ENCODE results near the gene SERINC5.
"Not testable (repeated sequence)": the region's sequence is repeated elsewhere in the genome, so short reads cannot be mapped to it uniquely, and the experiment has no call there.

The SERINC5 gene

GRCh38 chr5:80105698-80106439 is 150.0 kb downstream of the SERINC5 start:
- Histone ChIP-seq H3K9ac (ENCODE audit: low read length in 2 of 2) (no peak overlapping the region), H3K27me3 (ENCODE audit: control insufficient read depth in 1 of 2, insufficient read depth in 2 of 2, low read length in 2 of 2) (no peaks in the 10 kb centered on the region), H3K9me3 (ENCODE audit: control insufficient read depth in 2 of 2, low read length in 2 of 2) (no peaks in the 10 kb centered on the region), H3K4me1 (ENCODE audit: control insufficient read depth, insufficient read depth, low read length) (peaks cover 20% of the 10 kb centered on the region), H3K27ac (ENCODE audit: low read length) (no peak overlapping the region), H3K4me3 (ENCODE audit: low read length in 2 of 2) (no peak overlapping the region), H3K36me3 (ENCODE audit: control insufficient read depth in 2 of 2, insufficient read depth in 2 of 2, low read length in 2 of 2) (no peaks in the 10 kb centered on the region)

- no peaks in the 10 kb centered on the region for H3K36me3 ChIP-seq (ENCODE audit: control insufficient read depth in 2 of 2, insufficient read depth in 2 of 2, low read length in 2 of 2)
- H3K27me3 ChIP-seq (ENCODE audit: control insufficient read depth in 1 of 2, insufficient read depth in 2 of 2, low read length in 2 of 2) = no peaks in the 10 kb centered on the region
- no peak overlapping the region for H3K9ac ChIP-seq (ENCODE audit: low read length in 2 of 2)
- H3K27ac ChIP-seq (ENCODE audit: low read length) = no peak overlapping the region
- no peaks in the 10 kb centered on the region for H3K9me3 ChIP-seq (ENCODE audit: control insufficient read depth in 2 of 2, low read length in 2 of 2)
- no peaks in the 10 kb centered on the region for H3K4me1 ChIP-seq (ENCODE audit: control insufficient read depth, insufficient read depth, low read length)
- H3K4me3 ChIP-seq (ENCODE audit: low read length in 2 of 2) = no peak overlapping the region
Measured at GRCh38 chr5:80103371-80103770, 152.5 kb downstream of the SERINC5 start.

DNA sequence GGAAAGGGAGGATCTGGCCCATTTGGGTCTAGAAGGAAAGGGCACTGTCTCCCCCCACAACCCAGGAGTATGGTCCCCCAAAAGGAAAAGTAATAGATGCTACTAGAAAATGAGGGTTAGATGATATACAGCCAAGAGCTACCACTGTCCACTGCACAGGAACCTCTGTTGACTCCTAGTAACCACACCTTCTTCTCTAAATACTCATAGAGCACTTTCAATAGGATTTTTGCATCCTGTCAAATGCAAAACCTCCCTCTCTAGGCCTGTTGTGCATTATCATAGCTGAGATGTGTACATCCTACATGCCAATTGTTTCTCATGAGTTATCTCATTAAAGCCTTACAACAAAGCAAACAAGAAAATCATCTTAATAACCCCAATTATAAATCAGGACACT is 153.9 kb downstream of the SERINC5 start:
- H3K36me3 ChIP-seq (ENCODE audit: control insufficient read depth in 2 of 2, insufficient read depth in 2 of 2, low read length in 2 of 2) = no peaks in the 10 kb centered on the region
- no peaks in the 10 kb centered on the region for H3K27me3 ChIP-seq (ENCODE audit: control insufficient read depth in 1 of 2, insufficient read depth in 2 of 2, low read length in 2 of 2)
- no peak overlapping the region for H3K9ac ChIP-seq (ENCODE audit: low read length in 2 of 2)
- no peak overlapping the region for H3K4me3 ChIP-seq (ENCODE audit: low read length in 2 of 2)
- H3K9me3 ChIP-seq (ENCODE audit: control insufficient read depth in 2 of 2, low read length in 2 of 2) = no peaks in the 10 kb centered on the region
- H3K4me1 ChIP-seq (ENCODE audit: control insufficient read depth, insufficient read depth, low read length) = no peaks in the 10 kb centered on the region
- no peak overlapping the region for H3K27ac ChIP-seq (ENCODE audit: low read length)

- H3K27me3 ChIP-seq (ENCODE audit: control insufficient read depth in 1 of 2, insufficient read depth in 2 of 2, low read length in 2 of 2) = no peaks in the 10 kb centered on the region
- H3K27ac ChIP-seq (ENCODE audit: low read length) = no peak overlapping the region
- H3K4me3 ChIP-seq (ENCODE audit: low read length in 2 of 2) = no peak overlapping the region
- no peaks in the 10 kb centered on the region for H3K36me3 ChIP-seq (ENCODE audit: control insufficient read depth in 2 of 2, insufficient read depth in 2 of 2, low read length in 2 of 2)
- peaks cover 4% of the 10 kb centered on the region for H3K4me1 ChIP-seq (ENCODE audit: control insufficient read depth, insufficient read depth, low read length)
- no peak overlapping the region for H3K9ac ChIP-seq (ENCODE audit: low read length in 2 of 2)
- no peaks in the 10 kb centered on the region for H3K9me3 ChIP-seq (ENCODE audit: control insufficient read depth in 2 of 2, low read length in 2 of 2)
Measured at GRCh38 chr5:80097451-80097850, 158.4 kb downstream of the SERINC5 start.

- H3K9ac ChIP-seq (ENCODE audit: low read length in 2 of 2) = no peak overlapping the region
- peaks cover 4% of the 10 kb centered on the region for H3K4me1 ChIP-seq (ENCODE audit: control insufficient read depth, insufficient read depth, low read length)
- no peaks in the 10 kb centered on the region for H3K36me3 ChIP-seq (ENCODE audit: control insufficient read depth in 2 of 2, insufficient read depth in 2 of 2, low read length in 2 of 2)
- H3K27ac ChIP-seq (ENCODE audit: low read length) = peak overlapping the region; percentile 55
- no peaks in the 10 kb centered on the region for H3K9me3 ChIP-seq (ENCODE audit: control insufficient read depth in 2 of 2, low read length in 2 of 2)
- no peak overlapping the region for H3K4me3 ChIP-seq (ENCODE audit: low read length in 2 of 2)
- H3K27me3 ChIP-seq (ENCODE audit: control insufficient read depth in 1 of 2, insufficient read depth in 2 of 2, low read length in 2 of 2) = no peaks in the 10 kb centered on the region
Measured at GRCh38 chr5:80094236-80094738, 161.6 kb downstream of the SERINC5 start.

GRCh38 chr5:80093796-80094195 is 162.1 kb downstream of the SERINC5 start:
- peaks cover 4% of the 10 kb centered on the region for H3K4me1 ChIP-seq (ENCODE audit: control insufficient read depth, insufficient read depth, low read length)
- no peaks in the 10 kb centered on the region for H3K9me3 ChIP-seq (ENCODE audit: control insufficient read depth in 2 of 2, low read length in 2 of 2)
- H3K27me3 ChIP-seq (ENCODE audit: control insufficient read depth in 1 of 2, insufficient read depth in 2 of 2, low read length in 2 of 2) = no peaks in the 10 kb centered on the region
- no peaks in the 10 kb centered on the region for H3K36me3 ChIP-seq (ENCODE audit: control insufficient read depth in 2 of 2, insufficient read depth in 2 of 2, low read length in 2 of 2)
- H3K9ac ChIP-seq (ENCODE audit: low read length in 2 of 2) = no peak overlapping the region
- H3K27ac ChIP-seq (ENCODE audit: low read length) = peak overlapping the region; percentile 55
- no peak overlapping the region for H3K4me3 ChIP-seq (ENCODE audit: low read length in 2 of 2)

DNA sequence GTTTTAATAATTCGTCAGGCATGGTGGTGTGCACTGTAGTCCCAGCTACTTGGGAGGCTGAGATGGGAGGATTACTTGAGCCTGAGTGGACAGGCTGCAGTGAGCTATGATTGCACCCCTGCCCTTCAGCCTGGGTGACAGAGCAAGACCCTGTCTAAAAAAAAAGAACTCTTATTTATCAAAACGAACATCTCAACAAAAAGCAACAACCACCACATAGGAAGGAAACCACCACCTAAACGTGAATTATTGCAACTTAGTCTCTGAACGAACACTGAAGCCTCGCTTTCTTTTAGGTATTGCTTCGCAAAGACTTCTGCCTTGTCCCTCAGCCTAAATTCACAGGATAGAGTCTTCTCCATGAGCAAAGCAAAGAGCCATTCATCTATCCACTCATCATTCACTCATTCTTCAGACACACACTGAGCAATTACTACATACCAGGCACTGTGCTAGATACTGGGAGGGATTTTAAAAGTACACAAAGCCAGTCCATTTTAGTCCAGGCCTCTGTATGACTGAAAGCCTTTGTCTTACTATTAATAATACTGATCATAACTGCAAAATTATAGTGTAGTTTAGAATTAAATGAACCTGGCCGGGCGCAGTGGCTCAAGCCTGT is 163.3 kb downstream of the SERINC5 start:
- Histone ChIP-seq H3K27me3 (ENCODE audit: control insufficient read depth in 1 of 2, insufficient read depth in 2 of 2, low read length in 2 of 2) (no peaks in the 10 kb centered on the region), H3K36me3 (ENCODE audit: control insufficient read depth in 2 of 2, insufficient read depth in 2 of 2, low read length in 2 of 2) (no peaks in the 10 kb centered on the region), H3K9me3 (ENCODE audit: control insufficient read depth in 2 of 2, low read length in 2 of 2) (no peaks in the 10 kb centered on the region), H3K4me3 (ENCODE audit: low read length in 2 of 2) (no peak overlapping the region), H3K9ac (ENCODE audit: low read length in 2 of 2) (no peak overlapping the region), H3K27ac (ENCODE audit: low read length) (peak overlapping the region; percentile 11), H3K4me1 (ENCODE audit: control insufficient read depth, insufficient read depth, low read length) (peaks cover 4% of the 10 kb centered on the region)

- H3K9me3 ChIP-seq (ENCODE audit: control insufficient read depth in 2 of 2, low read length in 2 of 2); H3K27me3 ChIP-seq (ENCODE audit: control insufficient read depth in 1 of 2, insufficient read depth in 2 of 2, low read length in 2 of 2); H3K4me3 ChIP-seq (ENCODE audit: low read length in 2 of 2); H3K9ac ChIP-seq (ENCODE audit: low read length in 2 of 2); H3K36me3 ChIP-seq (ENCODE audit: control insufficient read depth in 2 of 2, insufficient read depth in 2 of 2, low read length in 2 of 2); H3K4me1 ChIP-seq (ENCODE audit: control insufficient read depth, insufficient read depth, low read length); H3K27ac ChIP-seq (ENCODE audit: low read length): not testable (repeated sequence)
Measured at GRCh38 chr5:80091792-80092192, 164.1 kb downstream of the SERINC5 start.

- Histone ChIP-seq H3K27me3 (ENCODE audit: control insufficient read depth in 1 of 2, insufficient read depth in 2 of 2, low read length in 2 of 2) (no peaks in the 10 kb centered on the region), H3K4me3 (ENCODE audit: low read length in 2 of 2) (no peak overlapping the region), H3K4me1 (ENCODE audit: control insufficient read depth, insufficient read depth, low read length) (peaks cover 4% of the 10 kb centered on the region), H3K9ac (ENCODE audit: low read length in 2 of 2) (no peak overlapping the region), H3K9me3 (ENCODE audit: control insufficient read depth in 2 of 2, low read length in 2 of 2) (no peaks in the 10 kb centered on the region), H3K36me3 (ENCODE audit: control insufficient read depth in 2 of 2, insufficient read depth in 2 of 2, low read length in 2 of 2) (no peaks in the 10 kb centered on the region), H3K27ac (ENCODE audit: low read length) (no peak overlapping the region)
Measured at GRCh38 chr5:80090884-80091166, 165.0 kb downstream of the SERINC5 start.

DNA sequence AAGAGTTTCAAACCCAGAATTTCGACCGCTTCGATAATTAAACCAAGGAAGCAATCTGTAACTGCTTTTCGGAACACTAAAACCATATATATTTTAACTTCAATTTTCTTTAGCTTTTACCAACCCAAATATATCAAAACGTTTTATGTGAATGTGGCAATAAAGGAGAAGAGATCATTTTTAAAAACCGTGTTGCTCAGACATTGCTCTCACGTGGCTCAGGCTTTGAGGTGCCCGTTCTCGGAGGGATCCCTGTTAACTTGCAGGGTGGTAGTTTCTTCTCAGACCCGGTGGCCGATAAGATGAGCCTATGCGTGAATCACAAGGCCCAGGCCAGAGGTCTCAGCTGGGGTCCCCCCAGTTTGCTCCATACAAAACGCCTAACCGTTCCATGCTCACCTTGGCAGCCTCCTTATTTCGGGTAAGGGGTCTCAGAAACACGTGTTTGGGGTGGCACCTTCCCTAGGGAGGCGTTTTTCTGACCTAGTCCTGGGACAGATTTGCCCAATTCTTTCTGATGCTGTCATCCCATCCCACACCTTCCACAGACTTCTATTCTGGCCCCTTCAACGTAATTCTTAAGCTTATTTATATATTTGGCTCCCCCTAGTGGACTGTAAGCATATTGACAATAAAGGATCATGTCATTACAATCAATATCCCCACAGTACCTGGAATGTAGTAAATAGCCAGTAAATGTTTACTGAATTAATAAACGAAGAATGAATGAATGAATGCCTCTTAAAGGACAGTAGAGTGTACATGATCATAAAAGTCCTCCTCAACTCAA is 172.6 kb downstream of the SERINC5 start:
- H3K4me1 ChIP-seq (ENCODE audit: control insufficient read depth, insufficient read depth, low read length) = peaks cover 3% of the 10 kb centered on the region
- H3K4me3 ChIP-seq (ENCODE audit: low read length in 2 of 2) = peak overlapping the region; percentile 27 to 59
- H3K27ac ChIP-seq (ENCODE audit: low read length) = peak overlapping the region; percentile 53
- peaks cover 0 to 2% of the 10 kb centered on the region in 2 donors for H3K36me3 ChIP-seq (ENCODE audit: control insufficient read depth in 2 of 2, insufficient read depth in 2 of 2, low read length in 2 of 2)
- peak overlapping the region in 1 of 2 donors; percentile 42 for H3K9ac ChIP-seq (ENCODE audit: low read length in 2 of 2)
- no peaks in the 10 kb centered on the region for H3K27me3 ChIP-seq (ENCODE audit: control insufficient read depth in 1 of 2, insufficient read depth in 2 of 2, low read length in 2 of 2)
- H3K9me3 ChIP-seq (ENCODE audit: control insufficient read depth in 2 of 2, low read length in 2 of 2) = no peaks in the 10 kb centered on the region

Measured in stomach smooth muscle (tissue), 2 donors.